Renal cortex interstitium (tissue), 15 donors: ENCODE measurements around the gene LIMA1. TPM values are rescaled to one million over a fixed set of nuclear protein-coding genes. Genes with fewer than 3 reads are reported as not detected.
"Not testable (repeated sequence)": the region's sequence is repeated elsewhere in the genome, so short reads cannot be mapped to it uniquely, and the experiment has no call there.

Source experiments
- DNase-seq, 11 donors: peaks; one replicate each; pipeline ENCODE4 v3.0.0-alpha.2; 2013; ENCODE audit warnings: low read depth in 9 of 11, low spot score in 4 of 11; ENCODE audit errors: extremely low read depth in 1 of 11
- long read RNA-seq, 16 experiments: transcript quantifications; one replicate each; lab custom pipeline, GENCODE V29; 2026
- polyA plus RNA-seq, 3 donors: library from polyadenylated mRNA; unstranded; fragments of 120-200 nt; gene quantifications; one replicate each; pipeline ENCODE4 v1.2.1, GENCODE V29; 2013; ENCODE audit not compliant: insufficient read length in 3 of 3

LIMA1 gene
- 10 to 100 TPM; 76.3 to 97.0 (median 83.8) TPM for polyA plus RNA-seq
- long read RNA-seq, donor 1, transcript LIMA1-215 (8 exons, 3,254 nt), result major isoform, 5 of 12 reads
- long read RNA-seq, donor 1, partial matches to known transcripts, result 6 of 12 reads
- long read RNA-seq, donor 1, other reads (novel, unspliced or antisense), result 0 of 12 reads
- long read RNA-seq, donor 2, partial matches to known transcripts, result 0 of 7 reads
- long read RNA-seq, donor 2, other reads (novel, unspliced or antisense), result 0 of 7 reads
- long read RNA-seq, donor 3, transcript LIMA1-215 (8 exons, 3,254 nt), result major isoform, 9 of 25 reads
- long read RNA-seq, donor 3, partial matches to known transcripts, result 10 of 25 reads
- long read RNA-seq, donor 3, other reads (novel, unspliced or antisense), result 0 of 25 reads
- long read RNA-seq, donor 4, partial matches to known transcripts, result 0 of 4 reads
- long read RNA-seq, donor 4, other reads (novel, unspliced or antisense), result 0 of 4 reads
- long read RNA-seq, donor 5, result 0 reads
- long read RNA-seq, donor 6, transcript LIMA1-201 (11 exons, 3,706 nt), result major isoform, 7 of 30 reads
- long read RNA-seq, donor 6, transcript LIMA1-215 (8 exons, 3,254 nt), result minor isoform, 6 of 30 reads
- long read RNA-seq, donor 6, partial matches to known transcripts, result 10 of 30 reads
- long read RNA-seq, donor 6, other reads (novel, unspliced or antisense), result 0 of 30 reads
- long read RNA-seq, donor 7, transcript LIMA1-215 (8 exons, 3,254 nt), result major isoform, 7 of 27 reads
- long read RNA-seq, donor 7, partial matches to known transcripts, result 12 of 27 reads
- long read RNA-seq, donor 7, other reads (novel, unspliced or antisense), result 0 of 27 reads
- long read RNA-seq, donor 8, transcript LIMA1-203 (5 exons, 3,920 nt), result minor isoform, 5 of 35 reads
- long read RNA-seq, donor 8, transcript LIMA1-215 (8 exons, 3,254 nt), result major isoform, 13 of 35 reads
- long read RNA-seq, donor 8, partial matches to known transcripts, result 8 of 35 reads
- long read RNA-seq, donor 8, other reads (novel, unspliced or antisense), result 0 of 35 reads
- long read RNA-seq, donor 9, partial matches to known transcripts, result 9 of 20 reads
- long read RNA-seq, donor 9, other reads (novel, unspliced or antisense), result 0 of 20 reads
- long read RNA-seq, donor 10, transcript LIMA1-201 (11 exons, 3,706 nt), result minor isoform, 5 of 28 reads
- long read RNA-seq, donor 10, transcript LIMA1-215 (8 exons, 3,254 nt), result major isoform, 9 of 28 reads
- long read RNA-seq, donor 10, partial matches to known transcripts, result 13 of 28 reads
- long read RNA-seq, donor 10, other reads (novel, unspliced or antisense), result 0 of 28 reads
- long read RNA-seq, donor 11, transcript LIMA1-215 (8 exons, 3,254 nt), result major isoform, 5 of 44 reads
- long read RNA-seq, donor 11, partial matches to known transcripts, result 32 of 44 reads
- long read RNA-seq, donor 11, other reads (novel, unspliced or antisense), result 0 of 44 reads
- long read RNA-seq, donor 12, partial matches to known transcripts, result 0 of 9 reads
- long read RNA-seq, donor 12, other reads (novel, unspliced or antisense), result 0 of 9 reads
- long read RNA-seq, donor 13, result 0 reads
- long read RNA-seq, donor 14, transcript LIMA1-215 (8 exons, 3,254 nt), result major isoform, 6 of 16 reads
- long read RNA-seq, donor 14, partial matches to known transcripts, result 6 of 16 reads
- long read RNA-seq, donor 14, other reads (novel, unspliced or antisense), result 0 of 16 reads
- long read RNA-seq, donor 15, partial matches to known transcripts, result 0 of 10 reads
- long read RNA-seq, donor 15, other reads (novel, unspliced or antisense), result 0 of 10 reads
- long read RNA-seq, donor 16, transcript LIMA1-201 (11 exons, 3,706 nt), result minor isoform, 12 of 60 reads
- long read RNA-seq, donor 16, transcript LIMA1-215 (8 exons, 3,254 nt), result major isoform, 25 of 60 reads
- long read RNA-seq, donor 16, partial matches to known transcripts, result 14 of 60 reads
- long read RNA-seq, donor 16, other reads (novel, unspliced or antisense), result 0 of 60 reads

GRCh38 chr12:50283229-50283923, at the start of gene LIMA1:
Gene LIMA1, minus strand, starts transcription at chr12:50283520. Its CDS starts 34,769 bp downstream, at chr12:50248751.
- peak; percentile 75 to 91 (median 88) for DNase-seq

- DNase-seq, result no peak
Measured at GRCh38 chr12:50331745-50332144, 48.4 kb upstream of the LIMA1 start.

- not testable (repeated sequence) for DNase-seq
Measured at GRCh38 chr12:50328664-50329063, 45.3 kb upstream of the LIMA1 start.

GRCh38 chr12:50326590-50327284, 43.4 kb upstream of the LIMA1 start:
- no peak for DNase-seq

- DNase-seq, result no peak
Measured at GRCh38 chr12:50325890-50326391, 42.6 kb upstream of the LIMA1 start.

- DNase-seq, result not testable (repeated sequence)
Measured at GRCh38 chr12:50324770-50325169, 41.5 kb upstream of the LIMA1 start.

GRCh38 chr12:50324077-50324476, 40.8 kb upstream of the LIMA1 start:
- DNase-seq, result not testable (repeated sequence)

- DNase-seq, result no peak
Measured at GRCh38 chr12:50322206-50322605, 38.9 kb upstream of the LIMA1 start.

- DNase-seq, result no peak
Measured at GRCh38 chr12:50317203-50317602, 33.9 kb upstream of the LIMA1 start.

- no peak for DNase-seq
Measured at GRCh38 chr12:50315803-50316202, 32.5 kb upstream of the LIMA1 start.

- peak; percentile 13 to 70 (median 52) for DNase-seq
Measured at GRCh38 chr12:50314636-50315312, 31.5 kb upstream of the LIMA1 start.

GRCh38 chr12:50313971-50314370, 30.7 kb upstream of the LIMA1 start:
- not testable (repeated sequence) for DNase-seq

GRCh38 chr12:50313256-50313931, 30.1 kb upstream of the LIMA1 start:
- no peak for DNase-seq

- DNase-seq, result not testable (repeated sequence)
Measured at GRCh38 chr12:50311858-50312609, 28.7 kb upstream of the LIMA1 start.

GRCh38 chr12:50309950-50310349, 26.6 kb upstream of the LIMA1 start:
- no peak for DNase-seq
